GM19099 (cell line): ENCODE results near the gene HDLBP.

Experiments
- POLR2A ChIP-seq: IDR thresholded peaks from 3 replicates; pipeline ENCODE4 v1.6.1; 2011; ENCODE audit warnings: low read depth; ENCODE audit not compliant: insufficient read length; ENCODE audit errors: extremely low read depth

HDLBP gene

DNA sequence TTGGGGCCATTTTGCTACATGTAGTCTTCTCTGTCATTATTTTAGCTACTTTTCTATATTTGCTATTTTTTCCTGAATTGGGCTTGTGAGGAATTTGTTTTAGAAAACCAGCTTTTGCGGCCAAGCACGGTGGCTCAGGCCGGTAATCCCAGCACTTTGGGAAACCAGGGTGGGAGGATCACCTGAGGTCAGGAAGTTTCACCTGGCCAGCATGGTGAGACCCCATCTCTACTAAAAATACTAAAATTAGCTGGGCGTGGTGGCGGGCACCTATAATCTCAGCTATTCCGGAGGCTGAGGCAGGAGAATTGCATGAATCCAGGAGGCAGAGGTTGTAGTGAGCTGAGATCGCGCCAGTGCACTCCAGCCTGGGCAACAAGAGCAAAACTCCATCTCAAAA lies 4.9 kb upstream of the HDLBP start:
- no peak for TF ChIP-seq POLR2A

DNA sequence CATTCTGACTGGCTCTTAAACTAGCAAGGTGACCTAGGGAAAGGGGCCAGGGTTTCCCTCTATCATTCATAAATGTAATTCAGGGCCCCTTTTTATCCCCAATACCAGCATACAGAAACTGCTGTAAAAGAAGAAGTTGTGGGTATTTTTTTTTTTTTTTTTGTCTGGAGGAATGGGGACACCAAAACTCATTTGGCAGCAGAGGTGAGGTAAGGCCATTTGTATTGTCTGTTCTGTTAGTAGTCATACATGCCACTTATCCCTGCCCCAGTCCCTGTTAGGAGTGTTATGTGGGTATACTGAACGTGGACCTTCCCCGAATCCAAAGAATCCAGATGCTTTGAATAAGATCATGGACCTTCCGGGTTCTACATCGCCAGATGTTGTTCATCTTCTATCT lies 1.9 kb upstream of the HDLBP start:
- no peak for TF ChIP-seq POLR2A

GRCh38 chr2:241316825-241317224 lies 1.4 kb upstream of the HDLBP start:
- no peak for TF ChIP-seq POLR2A

GRCh38 chr2:241315879-241316631 lies 583 bp upstream of the HDLBP start, which contains the start of gene SEPTIN2:
TSS of gene SEPTIN2 (plus strand) at chr2:241315925. CDS start at chr2:241324233, 8,308 bp downstream.
- peak; percentile 83 for TF ChIP-seq POLR2A

DNA sequence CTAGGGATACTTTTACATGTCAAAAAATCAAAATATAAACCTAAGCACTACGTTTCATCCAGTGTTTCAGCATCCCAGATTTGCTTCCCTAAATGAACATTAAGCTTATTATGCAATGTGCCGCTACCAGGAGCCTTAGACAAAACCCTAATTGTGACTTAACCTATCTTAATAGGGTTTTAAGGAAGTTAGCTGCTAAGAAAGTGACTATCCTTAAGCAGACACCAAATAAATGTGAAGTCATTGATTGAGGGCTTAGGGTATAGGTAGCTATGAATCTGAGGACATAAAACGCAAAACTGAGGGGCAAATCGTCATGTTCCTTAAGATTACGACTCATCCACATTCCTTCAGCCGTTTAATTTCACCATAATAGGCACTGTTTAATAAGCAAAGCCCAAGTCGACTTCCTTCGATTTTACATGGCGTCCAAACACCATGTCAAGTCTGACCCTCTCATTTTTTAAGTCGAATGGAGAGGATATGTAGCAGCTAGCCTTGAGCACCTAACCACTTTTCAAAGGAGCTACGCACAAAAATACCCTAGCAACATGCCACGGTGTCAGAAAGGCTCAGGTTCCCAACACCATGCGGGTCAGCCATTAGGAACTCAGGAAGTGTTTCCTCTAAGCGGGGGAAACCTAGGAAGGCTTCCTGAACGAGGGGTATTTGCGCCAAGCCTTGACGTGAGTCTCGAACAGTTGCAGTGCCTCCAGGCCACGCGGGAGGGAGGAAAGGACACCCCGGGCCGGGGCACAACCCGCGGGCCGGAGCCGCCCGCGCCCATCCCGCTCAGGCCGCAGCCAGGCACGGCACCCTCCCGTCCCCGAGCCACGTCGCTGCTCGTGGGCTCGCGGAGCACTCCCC lies 1.0 kb downstream of the HDLBP start:
- no peak for TF ChIP-seq POLR2A

- TF ChIP-seq POLR2A: no peak
These were observed 1.9 kb downstream of the HDLBP start for GRCh38 chr2:241313543-241314095.

GRCh38 chr2:241312082-241312481 lies 3.4 kb downstream of the HDLBP start:
- TF ChIP-seq POLR2A: no peak

DNA sequence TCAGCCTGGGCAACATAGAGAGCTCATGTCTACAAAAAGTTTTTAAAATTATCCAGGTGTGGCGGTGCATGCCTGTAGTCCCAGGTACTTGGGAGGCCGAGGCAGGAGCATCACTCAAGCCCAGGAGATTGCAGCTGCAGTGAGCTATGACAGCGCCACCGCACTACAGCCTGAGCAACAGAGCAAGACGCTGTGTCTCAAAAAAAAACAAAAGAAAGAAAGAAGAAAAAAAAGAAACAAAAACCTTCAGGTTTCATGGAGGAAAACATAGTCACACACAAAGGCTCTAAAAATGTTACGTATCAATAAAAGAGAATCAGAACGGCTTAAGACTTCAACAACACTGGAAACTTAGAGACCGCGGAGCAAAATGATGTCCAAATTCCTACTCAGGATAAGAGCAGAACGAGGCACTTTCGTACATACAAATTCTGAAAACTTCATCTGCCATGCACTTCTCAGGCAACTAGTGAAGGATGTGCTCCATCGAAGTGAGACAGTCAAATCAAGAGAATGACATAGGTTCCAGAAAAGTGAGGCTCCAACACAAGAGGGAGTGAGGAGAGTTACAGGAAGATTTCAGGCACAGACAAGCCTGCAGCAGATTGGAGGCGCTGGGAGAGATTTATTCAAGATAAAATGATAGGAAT lies 4.4 kb downstream of the HDLBP start:
- no peak for TF ChIP-seq POLR2A

DNA sequence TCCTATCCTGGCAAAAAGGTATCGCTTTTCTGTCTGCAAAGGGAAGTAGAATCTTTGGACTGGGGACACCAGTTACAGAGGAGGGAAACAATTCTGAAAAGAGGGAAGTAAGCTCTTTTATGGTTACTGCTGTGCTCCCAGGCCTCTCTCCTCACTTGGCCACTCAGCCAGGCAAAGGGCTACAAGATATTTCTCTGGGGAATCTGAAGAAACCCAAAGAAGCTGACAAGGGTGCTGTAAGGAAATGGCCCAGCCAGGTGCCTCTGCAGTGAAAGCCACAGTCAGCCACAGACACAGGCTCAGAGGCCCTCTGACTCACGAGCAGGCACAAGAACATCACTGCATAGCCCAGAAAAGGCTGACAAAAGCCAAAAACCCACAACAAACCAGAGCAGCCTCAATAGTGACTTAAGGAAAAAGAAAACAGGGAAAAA lies 5.8 kb downstream of the HDLBP start:
- peak; percentile 50 for TF ChIP-seq POLR2A

GRCh38 chr2:241308832-241309500 lies 6.5 kb downstream of the HDLBP start:
- no peak for TF ChIP-seq POLR2A

DNA sequence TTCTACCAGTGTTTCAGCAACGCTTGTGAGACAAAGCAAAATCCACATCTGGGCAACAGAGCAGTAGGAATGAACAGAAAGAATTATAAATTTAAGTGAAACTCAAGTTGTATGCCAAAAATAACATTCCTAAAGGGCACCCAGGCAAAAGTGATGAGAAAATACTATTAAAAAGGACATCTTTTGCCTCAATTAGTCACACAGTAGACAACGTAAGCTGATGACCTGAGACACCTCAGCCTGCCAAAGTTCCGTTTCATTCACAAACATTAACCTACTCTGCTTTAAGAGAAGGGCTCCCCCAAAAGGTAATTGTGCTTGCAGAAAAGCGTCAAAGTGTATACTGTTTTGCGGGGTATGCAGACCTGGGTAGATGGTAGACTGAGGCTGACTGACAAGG lies 7.2 kb downstream of the HDLBP start:
- TF ChIP-seq POLR2A: no peak

DNA sequence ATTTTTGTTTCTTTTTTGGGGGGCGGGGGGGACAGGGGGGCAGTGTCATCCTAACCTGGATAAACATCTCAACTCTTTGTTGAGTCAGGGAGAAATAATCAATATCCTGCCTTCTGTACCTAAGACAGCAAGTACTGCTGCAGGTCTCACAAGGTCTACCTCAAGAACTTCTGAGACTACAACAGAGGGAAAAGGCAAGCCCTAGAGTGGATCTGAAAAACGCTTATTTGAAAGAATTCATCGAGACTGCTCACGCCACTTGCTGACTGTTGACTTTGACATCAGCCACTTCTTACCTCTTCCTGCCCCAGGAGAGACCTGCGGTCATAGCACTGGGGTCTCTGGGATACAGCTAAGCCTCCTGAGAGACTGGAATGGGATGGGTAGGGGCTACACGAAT lies 8.4 kb downstream of the HDLBP start:
- TF ChIP-seq POLR2A: no peak

DNA sequence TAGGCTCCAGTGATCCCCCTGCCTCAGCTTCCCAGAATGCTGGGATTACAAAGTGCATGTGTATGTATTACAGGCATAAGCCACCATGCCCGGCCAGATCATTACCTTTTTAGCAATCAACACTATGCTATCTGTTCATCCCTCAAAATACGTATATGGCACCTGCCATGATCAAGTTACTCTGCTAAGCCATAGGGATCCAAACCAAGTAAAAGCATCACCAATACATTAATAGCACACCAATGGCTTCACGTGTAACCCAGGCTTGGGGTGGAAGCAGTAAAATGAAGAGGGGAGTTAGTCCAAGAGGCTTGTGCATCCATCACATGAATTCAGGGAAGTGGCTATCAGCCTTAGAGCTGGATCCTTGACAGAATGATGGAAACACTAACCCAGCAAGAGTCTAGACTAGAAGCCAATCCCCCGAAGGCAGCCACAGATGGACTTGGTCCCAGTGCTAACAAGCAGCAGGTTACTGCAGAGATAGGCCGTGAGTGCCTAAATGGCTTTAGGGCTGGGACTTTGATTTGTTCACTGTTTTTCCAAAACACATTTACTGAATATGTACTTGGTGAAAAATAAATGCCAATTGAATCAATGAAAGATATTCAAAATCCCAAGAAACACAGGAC lies 11.3 kb downstream of the HDLBP start:
- no peak for TF ChIP-seq POLR2A

DNA sequence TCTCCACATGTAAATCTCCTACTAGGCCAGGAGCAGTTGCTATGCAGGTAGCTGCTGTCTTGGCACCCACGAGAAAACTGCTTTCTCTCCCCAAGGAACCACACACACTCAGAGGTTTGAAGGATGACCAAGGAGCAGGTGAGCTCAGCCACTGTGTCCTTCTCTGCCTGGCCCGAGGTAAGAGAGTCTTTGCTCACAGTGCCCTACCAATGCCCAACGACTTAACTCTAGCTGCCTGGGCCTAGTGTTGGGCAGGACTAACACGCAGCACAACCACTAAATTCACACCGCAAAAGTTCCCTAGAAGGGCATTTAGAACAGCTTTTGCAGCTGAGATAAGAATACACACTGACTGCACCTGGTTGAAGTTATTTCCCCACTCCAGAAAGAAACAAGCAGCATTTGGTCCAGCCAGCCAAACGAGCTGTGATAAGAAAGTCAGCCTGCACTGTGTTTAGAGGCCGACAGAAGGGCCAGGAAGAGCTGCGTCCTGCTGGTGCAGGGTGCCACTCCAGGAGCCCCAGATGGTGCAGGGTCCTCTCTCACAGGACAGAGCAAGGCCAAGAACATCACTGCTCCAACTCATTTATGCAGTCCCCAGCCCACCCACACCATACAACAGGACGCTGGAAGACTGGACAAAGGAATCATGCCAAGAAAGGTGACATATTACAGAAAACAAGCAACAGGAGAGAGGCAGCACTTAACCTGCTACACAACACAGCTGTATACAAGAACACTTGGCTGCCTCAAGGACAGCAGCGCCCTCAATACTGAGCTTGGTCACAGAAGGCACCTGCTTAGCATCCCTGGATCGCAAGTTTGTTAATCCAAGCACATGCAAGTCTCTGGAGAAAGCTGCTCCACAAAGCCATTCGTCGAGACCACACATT lies 12.5 kb downstream of the HDLBP start:
- no peak for TF ChIP-seq POLR2A

- no peak for TF ChIP-seq POLR2A
These were observed 13.4 kb downstream of the HDLBP start for GRCh38 chr2:241302083-241302482.
